Activated gamma-delta T cell (primary cell): ENCODE data around the gene CMSS1.

ENCODE experiments used
- DNase-seq: peaks from one replicate; lab custom pipeline; 2025; lab: John Stamatoyannopoulos, UW

The CMSS1 gene

GRCh38 chr3:99901200-99901926 is 83.7 kb downstream of the CMSS1 start:
- no peak for DNase-seq

DNA sequence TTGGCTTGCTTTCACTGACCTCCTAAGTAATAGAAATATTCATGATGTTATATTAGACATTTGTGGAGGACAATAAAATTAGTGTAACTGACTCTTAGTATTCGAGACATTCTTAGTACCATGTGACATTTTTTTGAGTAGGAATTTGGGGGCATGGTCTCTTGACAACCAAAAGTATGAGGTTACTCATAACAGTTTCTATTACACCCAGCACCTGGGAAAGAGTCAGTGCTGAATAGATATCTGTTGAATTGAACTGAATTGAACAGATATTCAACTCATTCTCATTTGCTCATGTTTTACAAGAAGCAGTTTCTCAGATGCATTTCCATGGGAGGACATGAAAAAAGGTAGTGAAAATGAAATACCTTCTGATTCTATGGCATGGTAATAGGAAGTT is 84.4 kb downstream of the CMSS1 start:
- DNase-seq: no peak

DNA sequence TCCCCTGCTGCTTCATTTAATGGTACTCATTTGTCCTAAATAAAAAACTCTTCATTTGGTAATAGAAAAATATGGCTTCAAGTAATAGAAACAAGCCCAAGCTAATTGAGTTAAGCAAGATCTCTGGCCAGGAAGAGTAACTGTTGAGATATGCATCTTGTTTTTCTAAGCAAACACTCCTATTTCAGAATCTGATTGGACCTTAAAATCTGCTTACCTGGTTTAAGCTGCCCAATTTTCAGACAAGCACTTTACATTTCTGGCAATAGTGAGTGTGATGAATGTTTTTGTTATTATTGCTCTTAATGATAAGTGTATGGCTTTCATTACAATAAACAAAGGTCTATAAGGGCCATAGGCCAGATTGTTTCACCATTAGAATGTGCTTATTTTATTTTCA is 86.2 kb downstream of the CMSS1 start:
- no peak for DNase-seq

DNA sequence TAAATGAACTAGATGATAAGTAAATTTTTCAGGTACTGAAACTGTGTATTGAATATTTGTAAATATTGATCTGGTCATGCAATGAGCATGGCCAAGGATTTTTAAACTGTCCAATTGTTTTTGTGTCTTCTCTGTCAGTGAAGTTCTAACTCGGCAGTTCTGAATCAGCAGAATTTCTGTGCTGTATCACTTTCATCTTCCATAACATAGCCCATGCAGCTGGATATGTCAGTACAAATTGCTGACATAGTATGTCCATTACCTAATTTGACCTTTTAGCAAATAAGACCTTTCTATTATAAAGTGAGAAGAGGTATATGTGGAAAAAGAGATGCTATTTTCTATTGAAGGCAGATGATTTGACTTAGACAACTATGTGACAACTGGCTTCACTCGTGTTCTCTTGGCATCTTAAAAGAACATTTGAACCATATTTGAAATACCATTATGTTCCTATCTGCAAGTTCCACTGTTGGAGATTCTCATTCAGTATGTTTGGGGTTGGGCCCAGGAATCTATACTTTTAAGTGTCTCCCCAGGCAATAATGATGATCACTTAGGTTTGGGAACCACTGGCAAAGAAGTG is 90.4 kb downstream of the CMSS1 start:
- DNase-seq: no peak

GRCh38 chr3:99909714-99910495 is 92.2 kb downstream of the CMSS1 start:
- DNase-seq: no peak

DNA sequence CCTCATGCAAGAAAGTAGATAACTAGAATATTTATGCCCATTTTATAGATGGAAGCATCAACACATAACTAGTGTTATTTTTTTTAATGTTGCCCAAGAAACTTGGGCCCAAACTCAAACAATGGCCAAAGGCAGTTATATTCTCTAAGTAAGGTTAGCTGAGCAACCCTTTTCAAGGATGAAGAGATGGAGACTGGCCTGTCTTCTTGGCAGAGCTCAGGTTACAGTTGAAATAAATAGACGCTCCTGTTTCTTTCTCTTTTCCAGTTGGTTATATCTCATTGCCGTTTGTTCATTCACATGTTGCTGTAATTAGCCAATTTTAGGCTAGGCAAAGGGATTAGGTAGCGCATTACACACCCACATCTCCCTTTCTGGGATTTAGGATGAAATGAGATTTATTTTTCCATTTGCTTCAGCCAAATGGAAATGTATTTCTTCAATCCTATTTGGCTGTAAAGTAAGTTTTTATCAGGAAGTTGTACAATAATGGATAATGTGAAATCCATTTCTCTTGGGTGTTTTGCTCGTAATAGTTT is 93.2 kb downstream of the CMSS1 start:
- no peak for DNase-seq

DNA sequence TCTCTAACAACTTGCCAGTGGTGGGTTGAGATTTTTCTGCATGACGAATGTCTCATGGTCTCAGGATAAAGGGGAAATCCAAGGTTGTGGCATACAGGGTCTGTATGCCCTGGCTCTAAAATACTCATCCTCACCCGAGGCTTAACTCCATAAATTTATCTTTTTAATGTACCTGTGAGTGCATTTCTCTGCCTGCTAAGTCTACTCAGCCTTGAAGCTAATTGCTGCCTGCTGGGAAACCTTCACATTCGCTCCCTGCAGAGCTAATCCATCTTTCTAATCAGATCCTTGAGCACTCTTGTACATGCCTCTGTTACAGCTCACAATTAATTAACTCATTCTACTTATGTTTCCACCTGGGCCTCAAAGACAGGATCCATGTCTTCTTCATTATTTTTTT is 93.8 kb downstream of the CMSS1 start:
- no peak for DNase-seq

GRCh38 chr3:99915906-99916432 is 98.3 kb downstream of the CMSS1 start:
- no peak for DNase-seq

DNA sequence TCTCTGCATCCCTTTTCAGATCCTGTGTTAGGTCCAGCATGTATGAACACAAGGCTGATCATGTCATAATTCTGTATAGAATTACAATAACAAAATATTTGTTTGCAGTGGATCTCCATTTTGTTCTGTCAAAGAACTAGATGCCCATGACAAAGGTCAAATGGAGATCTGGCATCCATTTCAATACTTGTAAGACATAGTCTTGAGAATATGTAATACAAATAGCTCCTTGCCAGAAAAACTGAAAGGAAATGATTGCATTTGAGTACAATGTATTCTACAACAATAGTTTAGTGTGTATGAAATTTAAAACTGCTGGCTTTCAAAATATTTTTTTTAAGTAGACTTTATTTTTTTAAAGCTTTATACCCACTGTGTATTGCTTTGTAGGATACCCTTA is 101.1 kb downstream of the CMSS1 start:
- DNase-seq: no peak

GRCh38 chr3:99919694-99920093 is 102.0 kb downstream of the CMSS1 start:
- no peak for DNase-seq

DNA sequence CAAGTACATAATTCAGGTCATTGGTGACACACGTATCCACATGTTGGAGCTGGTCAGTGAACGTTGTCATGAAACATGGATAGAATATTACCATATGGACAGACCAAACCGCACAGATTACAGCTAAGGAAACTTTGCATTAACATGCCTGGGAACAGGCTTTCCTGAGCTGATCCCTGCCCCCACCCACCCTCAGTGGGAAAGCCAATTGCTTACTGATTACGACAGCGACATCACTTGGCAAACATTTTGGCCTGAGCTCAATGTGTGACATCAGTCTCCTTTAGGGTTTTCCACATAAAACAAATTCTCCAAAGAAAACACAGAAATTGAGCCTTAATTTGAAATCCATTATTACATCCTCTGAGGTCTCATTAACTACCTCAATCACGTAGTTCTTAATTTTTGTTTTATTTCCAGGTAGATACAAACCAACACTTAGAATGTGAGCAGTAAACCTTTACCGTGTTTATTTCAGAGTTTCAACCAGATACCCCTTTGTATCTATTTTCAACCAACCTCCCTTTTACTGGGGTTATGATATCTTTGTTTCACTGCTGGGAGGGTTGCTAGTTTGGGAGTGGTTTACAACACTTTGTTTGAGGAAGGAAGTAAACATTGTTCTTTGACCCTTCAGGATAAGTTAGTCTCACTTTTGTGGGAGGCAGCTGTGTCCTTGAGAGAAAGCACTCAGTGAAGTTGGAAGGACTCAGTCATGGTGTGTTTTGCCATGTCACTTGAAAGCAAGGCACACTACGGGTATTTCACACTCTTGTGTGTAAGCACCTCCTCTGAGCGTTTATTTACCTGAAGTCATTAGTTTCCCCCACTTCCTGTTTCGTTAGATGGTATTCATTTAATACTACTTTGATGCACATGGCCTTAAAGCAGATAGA is 103.1 kb downstream of the CMSS1 start:
- DNase-seq: no peak

GRCh38 chr3:99921377-99921695 is 103.7 kb downstream of the CMSS1 start:
- DNase-seq: no peak

DNA sequence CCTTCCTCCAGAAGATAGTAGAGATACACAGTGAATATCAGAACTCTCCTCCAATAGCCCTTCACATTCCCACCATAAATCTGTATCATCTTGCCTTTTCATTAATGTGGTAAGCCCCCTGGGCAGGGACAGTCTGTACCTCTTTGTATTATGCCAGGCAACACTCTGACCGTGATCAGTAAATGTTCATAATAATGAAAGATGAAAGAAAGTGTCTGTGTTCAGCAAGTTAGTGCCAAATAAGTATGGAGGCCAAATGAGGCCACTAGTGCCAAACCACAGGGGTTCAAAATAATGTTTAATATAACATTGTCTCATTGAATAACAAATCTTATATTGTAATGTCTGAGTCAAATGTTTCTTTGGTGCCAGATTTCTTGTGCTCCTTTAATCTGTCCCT is 104.3 kb downstream of the CMSS1 start:
- DNase-seq: no peak

DNA sequence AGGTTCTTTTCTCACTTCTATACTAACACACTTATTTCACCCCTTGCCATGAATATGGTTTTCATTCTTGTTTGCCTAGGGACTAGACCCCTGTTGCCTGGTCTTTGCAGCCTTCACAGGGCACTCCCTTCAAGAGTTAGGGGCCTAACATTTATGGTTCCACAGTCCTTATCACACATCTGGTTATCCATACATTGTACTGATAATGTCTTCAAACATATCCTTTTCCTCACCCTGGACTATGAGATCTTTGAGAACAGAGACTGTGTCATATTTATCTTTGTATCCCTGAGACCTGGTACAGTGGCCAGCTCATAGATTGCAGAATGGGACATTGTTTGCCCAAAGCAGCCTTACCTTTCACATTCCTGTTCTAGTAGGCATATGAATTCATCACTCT is 106.2 kb downstream of the CMSS1 start:
- DNase-seq: no peak

GRCh38 chr3:99925584-99926230 is 108.0 kb downstream of the CMSS1 start:
- no peak for DNase-seq

DNA sequence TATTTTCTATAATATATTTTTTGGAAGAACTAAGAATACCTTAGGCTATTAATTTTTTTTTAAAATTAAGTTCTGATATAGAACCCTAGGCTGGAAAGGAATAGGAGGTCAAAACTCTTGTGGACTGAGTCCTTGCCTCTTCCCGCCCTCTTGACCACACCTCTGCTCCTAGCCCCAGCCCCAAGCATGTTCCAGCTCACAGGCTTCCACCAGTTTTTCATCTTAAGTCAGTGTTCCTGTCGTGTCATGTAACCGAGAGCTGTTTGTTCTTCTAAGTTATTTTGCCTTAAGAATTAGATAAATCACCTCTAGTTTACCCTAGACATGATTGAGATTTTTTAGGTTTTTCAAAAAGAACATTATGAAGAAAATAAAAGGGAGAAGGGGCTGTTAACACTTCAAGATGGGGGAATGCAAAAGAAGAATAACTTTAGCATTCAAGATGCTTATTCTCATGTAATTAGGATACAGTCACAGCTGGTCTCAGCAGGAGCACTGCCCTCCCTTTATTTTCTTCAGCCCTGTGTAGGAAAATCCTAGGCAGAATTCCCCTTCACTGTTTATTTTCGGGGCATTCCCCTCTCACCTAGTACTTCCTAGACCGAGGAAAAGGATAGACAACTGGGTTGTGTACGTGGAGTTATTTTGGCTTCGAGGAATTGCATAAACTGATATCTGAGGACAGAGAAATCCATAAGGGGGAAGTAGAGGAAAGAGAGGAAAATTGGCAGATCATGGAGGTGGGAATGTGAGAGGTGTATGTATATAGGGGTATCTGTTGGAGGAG is 110.2 kb downstream of the CMSS1 start:
- DNase-seq: no peak

DNA sequence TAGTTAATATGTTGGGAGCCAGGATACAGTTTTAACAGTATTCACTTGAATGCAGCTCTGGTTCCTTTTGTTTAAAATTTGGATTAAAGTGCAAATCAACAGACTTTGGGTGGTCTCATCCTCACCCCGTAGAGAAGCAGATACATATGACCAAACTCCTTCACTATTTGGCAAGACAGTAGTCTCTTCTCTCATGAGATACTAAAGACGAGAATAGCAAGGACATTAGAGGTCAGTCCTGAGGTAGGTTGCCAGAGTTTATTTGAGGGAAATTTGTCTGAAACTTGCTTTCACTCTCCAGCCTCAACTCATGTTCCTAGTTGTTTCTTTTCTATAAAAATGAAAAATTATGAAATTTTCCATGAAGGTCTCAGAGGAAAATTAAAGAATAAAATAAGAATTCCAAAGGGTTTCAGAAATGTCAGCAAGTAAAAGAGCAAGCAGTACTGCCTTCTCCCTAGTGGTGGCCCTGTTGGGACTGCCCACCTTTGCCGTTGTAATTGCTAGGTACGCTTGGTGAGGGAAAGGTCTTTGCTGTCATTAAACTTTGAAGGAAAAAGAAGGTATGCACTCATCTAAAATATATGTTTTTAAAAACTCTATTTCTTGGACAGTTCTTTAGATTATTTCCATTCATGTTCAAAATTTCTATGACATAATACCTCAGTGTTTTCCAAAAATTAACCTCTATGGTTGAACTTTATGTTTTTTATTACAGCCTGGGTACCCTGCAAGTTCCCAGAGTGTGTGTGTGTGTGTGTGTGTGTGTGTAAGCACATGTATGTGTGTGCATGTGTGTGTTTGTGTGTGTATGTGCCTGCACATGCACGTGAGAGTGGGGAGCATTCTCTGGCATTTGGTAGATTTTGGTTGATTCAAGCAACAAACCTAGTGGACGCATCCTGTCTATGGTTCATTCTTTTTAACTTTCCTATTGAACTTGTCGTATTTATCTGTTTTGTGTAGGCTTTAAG is 111.4 kb downstream of the CMSS1 start:
- DNase-seq: no peak

- DNase-seq: no peak
These were observed 112.1 kb downstream of the CMSS1 start for GRCh38 chr3:99929745-99930139.

DNA sequence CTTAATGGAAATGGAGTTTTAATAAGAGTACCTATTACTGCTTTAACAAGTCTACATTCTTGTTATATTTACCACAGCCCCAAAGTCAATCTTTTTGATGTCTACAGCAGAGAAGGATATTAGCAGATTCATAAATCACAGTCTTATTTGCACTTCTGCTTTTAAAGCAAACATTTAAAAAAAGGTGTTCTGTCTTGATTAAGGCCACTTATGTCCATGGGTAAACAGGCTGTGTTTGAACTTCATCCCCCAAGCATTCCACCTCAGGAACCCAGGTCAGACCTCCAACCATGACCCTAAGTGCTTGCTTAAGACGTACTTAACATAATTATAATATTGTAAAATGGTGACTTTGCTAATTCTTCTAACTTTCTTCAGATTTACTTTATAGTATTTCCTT is 113.4 kb downstream of the CMSS1 start:
- DNase-seq: no peak
